Measurements from ENCODE around the gene PLS1.
"Not testable (repeated sequence)": the region's sequence is repeated elsewhere in the genome, so short reads cannot be mapped to it uniquely, and the experiment has no call there.

PLS1 gene

GRCh38 chr3:142706321-142707127, 110.3 kb downstream of the PLS1 start:
- DNase-seq: no peak

DNA sequence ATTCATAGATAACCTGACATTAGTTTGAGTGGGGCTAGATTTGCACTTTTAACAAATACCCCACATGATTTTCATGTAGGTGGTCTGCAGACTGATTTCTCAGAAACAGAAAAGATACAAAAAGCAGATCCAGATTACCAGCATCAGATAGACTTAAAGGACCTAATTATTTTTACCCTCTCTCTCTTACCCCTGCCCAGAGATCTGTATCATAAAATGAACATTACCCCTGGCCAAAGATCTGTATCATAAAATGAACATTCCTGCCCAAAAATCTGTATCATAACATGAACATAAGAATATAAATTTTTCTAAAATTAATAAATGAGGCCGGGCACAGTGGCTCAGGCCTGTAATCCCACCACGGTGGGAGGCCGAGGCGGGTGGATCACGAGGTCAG, 113.0 kb downstream of the PLS1 start:
- no peak for DNase-seq

GRCh38 chr3:142714882-142715281, 118.7 kb downstream of the PLS1 start:
- not testable (repeated sequence) for DNase-seq

DNA sequence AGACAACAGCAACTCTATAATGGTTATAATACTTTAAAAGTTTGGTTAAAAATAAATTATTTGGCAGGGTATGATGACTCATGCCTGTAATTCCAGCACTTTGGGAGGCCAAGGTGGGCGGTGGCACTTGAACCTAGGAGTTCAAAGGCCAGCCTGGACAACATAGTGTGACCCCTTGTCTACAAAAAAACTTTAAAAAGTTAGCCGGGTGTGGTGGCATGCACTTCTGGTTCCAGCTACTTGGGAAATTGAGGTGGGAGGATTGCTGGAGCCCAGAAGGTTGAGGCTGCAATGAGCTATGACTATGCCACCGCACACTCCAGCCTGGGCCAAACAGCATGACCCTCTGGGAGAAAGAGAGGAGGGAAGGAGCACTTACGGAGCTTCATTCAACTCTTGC, 119.9 kb downstream of the PLS1 start:
- DNase-seq: no peak

GRCh38 chr3:142723665-142723967, 127.4 kb downstream of the PLS1 start:
- DNase-seq: no peak

DNA sequence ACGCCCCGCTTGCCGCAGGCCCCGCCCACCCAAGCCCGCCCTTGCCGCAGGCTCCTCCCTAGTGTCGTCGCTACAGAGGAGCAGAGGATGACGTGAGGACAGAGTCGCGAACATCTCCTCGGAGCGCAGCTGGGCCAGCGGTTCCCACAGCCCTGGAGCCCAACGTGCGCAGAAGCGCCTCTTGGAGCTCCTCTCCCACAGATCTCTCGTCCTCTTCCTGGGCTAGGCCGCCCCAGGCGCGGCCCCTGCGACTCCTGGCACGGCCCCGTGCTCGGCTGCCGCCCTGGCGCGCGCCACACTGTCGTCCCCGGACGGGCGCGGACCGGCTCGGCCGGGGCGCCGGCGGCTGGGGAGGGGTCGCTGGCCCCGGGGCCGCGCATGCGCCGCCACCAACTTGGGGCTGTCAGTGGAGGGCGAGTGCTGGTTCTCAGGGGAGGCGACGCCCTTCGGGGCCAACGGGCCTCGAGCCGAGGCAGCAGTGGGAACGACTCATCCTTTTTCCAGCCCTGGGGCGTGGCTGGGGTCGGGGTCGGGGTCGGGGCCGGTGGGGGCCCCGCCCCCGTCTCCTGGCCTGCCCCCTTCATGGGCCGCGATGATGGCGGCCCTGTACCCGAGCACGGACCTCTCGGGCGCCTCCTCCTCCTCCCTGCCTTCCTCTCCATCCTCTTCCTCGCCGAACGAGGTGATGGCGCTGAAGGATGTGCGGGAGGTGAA, 127.9 kb downstream of the PLS1 start, which contains the start of gene TRPC1:
TSS of gene TRPC1 (plus strand) at position 67 of the 714 bp plus-strand sequence. CDS start at position 593, 526 bp downstream.
- DNase-seq: no peak

- DNase-seq: no peak
Observed at GRCh38 chr3:142724682-142725356, 128.6 kb downstream of the PLS1 start.

DNA sequence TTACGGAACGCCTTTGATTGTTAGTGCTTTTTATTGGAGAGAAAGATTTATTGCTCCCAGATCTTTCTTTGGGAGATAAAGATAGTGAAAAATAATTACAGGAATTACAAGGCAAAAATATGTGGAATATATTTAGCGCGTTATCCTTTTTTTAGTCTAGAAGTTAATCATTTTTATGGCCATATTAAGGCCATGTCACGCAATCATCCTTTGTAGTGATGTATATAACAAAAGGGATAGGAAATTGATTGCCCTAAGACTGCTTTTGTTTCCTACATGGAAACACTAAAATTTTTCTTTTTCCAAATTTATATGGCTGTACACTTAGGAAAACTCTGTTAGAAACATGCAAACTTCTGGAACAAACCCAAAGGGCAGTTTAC, 129.2 kb downstream of the PLS1 start:
- DNase-seq: no peak

GRCh38 chr3:142726017-142726416, 129.8 kb downstream of the PLS1 start:
- DNase-seq: no peak

- DNase-seq: no peak
Observed at GRCh38 chr3:142732066-142732465, 135.9 kb downstream of the PLS1 start.

DNA sequence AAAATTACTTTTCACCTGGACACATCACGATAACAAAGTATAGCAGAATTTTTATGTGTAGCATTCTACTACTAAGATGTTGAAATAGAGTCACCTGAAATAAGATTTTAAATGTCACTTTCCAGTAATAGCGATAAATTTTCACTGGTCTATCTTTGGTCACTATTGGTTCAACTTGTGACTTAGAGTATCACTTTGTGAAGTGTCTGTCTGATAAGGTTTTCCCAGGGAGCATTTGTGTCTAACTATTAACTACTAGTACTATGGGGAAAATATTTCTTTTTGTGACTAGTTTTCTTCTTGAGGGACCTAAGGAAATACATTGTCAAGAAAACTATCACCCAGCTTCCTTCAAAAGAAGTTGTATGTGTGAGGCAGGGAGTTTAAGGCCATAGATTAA, 138.6 kb downstream of the PLS1 start:
- DNase-seq: no peak

- DNase-seq: no peak
Observed at GRCh38 chr3:142735462-142735861, 139.3 kb downstream of the PLS1 start.

DNA sequence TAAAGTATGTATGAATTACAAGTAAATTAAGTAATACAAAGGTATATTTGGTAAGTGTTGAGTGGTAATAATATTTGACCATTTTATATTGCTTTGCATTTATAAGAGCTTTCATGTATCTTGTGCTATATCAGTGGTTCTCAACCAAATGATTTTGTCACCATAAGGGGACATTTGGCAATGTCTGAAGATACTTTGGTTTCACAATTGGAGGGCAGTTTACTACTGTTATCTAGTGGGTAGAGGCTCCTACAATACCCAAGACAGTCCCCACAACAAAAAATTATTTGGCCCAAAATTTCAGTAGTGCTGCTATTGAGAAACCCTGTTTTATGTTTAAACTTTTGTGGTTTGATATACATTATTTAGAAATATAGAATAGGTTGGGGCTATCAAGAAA, 142.2 kb downstream of the PLS1 start:
- no peak for DNase-seq

- no peak for DNase-seq
Observed at GRCh38 chr3:142746646-142747045, 150.5 kb downstream of the PLS1 start.

- DNase-seq: not testable (repeated sequence)
Observed at GRCh38 chr3:142750531-142750930, 154.3 kb downstream of the PLS1 start.

DNA sequence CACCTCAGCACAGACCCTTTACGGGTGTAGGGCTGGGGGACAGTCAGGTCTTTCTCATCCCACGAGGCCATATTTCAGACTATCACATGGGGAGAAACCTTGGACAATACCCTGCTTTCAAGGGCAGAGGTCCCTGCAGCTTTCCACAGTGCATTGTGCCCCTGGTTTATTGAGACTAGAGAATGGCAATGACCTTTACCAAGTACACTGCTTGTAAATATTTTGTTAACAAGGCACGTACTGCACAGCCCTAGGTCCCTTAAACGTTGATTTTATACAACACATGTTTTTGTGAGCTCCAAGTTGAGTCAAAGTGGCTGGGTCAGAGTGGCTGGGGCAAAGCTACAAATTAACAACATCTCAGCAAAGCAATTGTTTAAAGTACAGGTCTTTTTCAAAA, 156.4 kb downstream of the PLS1 start:
- not testable (repeated sequence) for DNase-seq

- no peak for DNase-seq
Observed at GRCh38 chr3:142754494-142754893, 158.3 kb downstream of the PLS1 start.

Measured in NCI-H1417 treated with DMSO at 0.1 percent for 48 hours (cell line).